H9 (cell line): Measurements from ENCODE around the gene BROX. TPM values are rescaled to one million over a fixed set of nuclear protein-coding genes. Genes with fewer than 3 reads are reported as not detected.
"Not testable (repeated sequence)": the region's sequence is repeated elsewhere in the genome, so short reads cannot be mapped to it uniquely, and the experiment has no call there.

Experiments
- DNase-seq: peaks from one replicate; pipeline ENCODE4 v3.0.0-alpha.2; 2017
- H2AFZ ChIP-seq: one replicate; pipeline ENCODE4 v1.6.1; 2013; ENCODE audit warnings: mild to moderate bottlenecking, low read length, control low read depth, moderate library complexity
- H2AK5ac ChIP-seq: 2 replicates; pipeline ENCODE4 v1.6.1; 2013; ENCODE audit warnings: low read length, control low read depth, mixed read lengths; ENCODE audit not compliant: insufficient read length
- H2BK120ac ChIP-seq: one replicate; pipeline ENCODE4 v1.6.1; 2013; ENCODE audit warnings: low read depth, mild to moderate bottlenecking, low read length, control low read depth, inconsistent platforms; ENCODE audit not compliant: poor library complexity, severe bottlenecking
- H2BK12ac ChIP-seq: 2 replicates; pipeline ENCODE4 v1.6.1; 2013; ENCODE audit warnings: low read length, control low read depth, mixed read lengths, low read depth; ENCODE audit not compliant: insufficient read length
- H2BK15ac ChIP-seq: 2 replicates; pipeline ENCODE4 v1.6.1; 2013; ENCODE audit warnings: low read depth, low read length, control low read depth
- H2BK20ac ChIP-seq: one replicate; pipeline ENCODE4 v1.6.1; 2013; ENCODE audit warnings: low read depth, mild to moderate bottlenecking, low read length, control low read depth, inconsistent platforms; ENCODE audit not compliant: poor library complexity, severe bottlenecking
- H2BK5ac ChIP-seq: 2 replicates; pipeline ENCODE4 v1.6.1; 2013; ENCODE audit warnings: low read length, control low read depth, mixed read lengths; ENCODE audit not compliant: insufficient read length
- H3K14ac ChIP-seq: 2 replicates; pipeline ENCODE4 v1.6.1; 2013; ENCODE audit warnings: low read length, control low read depth; ENCODE audit not compliant: insufficient read depth
- H3K18ac ChIP-seq: 2 replicates; pipeline ENCODE4 v1.6.1; 2013; ENCODE audit warnings: low read depth, mild to moderate bottlenecking, mixed read lengths, low read length, control low read depth; ENCODE audit not compliant: insufficient read length
- H3K23ac ChIP-seq: 2 replicates; pipeline ENCODE4 v1.6.1; 2013; ENCODE audit warnings: low read length, control low read depth, mixed read lengths, low read depth; ENCODE audit not compliant: insufficient read length
- H3K23me2 ChIP-seq: 2 replicates; pipeline ENCODE4 v1.6.1; 2013; ENCODE audit warnings: low read depth, mild to moderate bottlenecking, mixed read lengths, low read length, control low read depth; ENCODE audit not compliant: insufficient read length, poor library complexity, severe bottlenecking
- H3K27ac ChIP-seq: 2 replicates; pipeline ENCODE4 v1.5.1; 2013; ENCODE audit warnings: low read length, control low read depth, mixed read lengths, low read depth; ENCODE audit not compliant: insufficient read length
- H3K27me3 ChIP-seq: 2 replicates; pipeline ENCODE4 v1.6.1; 2013; ENCODE audit warnings: low read length, control low read depth, inconsistent platforms; ENCODE audit not compliant: insufficient read depth
- H3K4ac ChIP-seq: 2 replicates; pipeline ENCODE4 v1.6.1; 2013; ENCODE audit warnings: low read depth, mild to moderate bottlenecking, control low read depth, inconsistent platforms, low read length, moderate library complexity
- H3K4me1 ChIP-seq: 2 replicates; pipeline ENCODE4 v1.6.1; 2013; ENCODE audit warnings: low read length, control low read depth, inconsistent platforms; ENCODE audit not compliant: insufficient read depth
- H3K4me2 ChIP-seq: 2 replicates; pipeline ENCODE4 v1.6.1; 2013; ENCODE audit warnings: low read length, control low read depth, mixed read lengths; ENCODE audit not compliant: insufficient read length, insufficient read depth
- H3K56ac ChIP-seq: 2 replicates; pipeline ENCODE4 v1.6.1; 2013; ENCODE audit warnings: low read depth, mild to moderate bottlenecking, mixed read lengths, low read length, control low read depth; ENCODE audit not compliant: insufficient read length
- H3K79me1 ChIP-seq: 2 replicates; pipeline ENCODE4 v1.6.1; 2013; ENCODE audit warnings: low read depth, mild to moderate bottlenecking, moderate library complexity, low read length, control low read depth, inconsistent platforms; ENCODE audit not compliant: insufficient read depth, poor library complexity, severe bottlenecking
- H3K79me2 ChIP-seq: 2 replicates; pipeline ENCODE4 v1.6.1; 2013; ENCODE audit warnings: low read length, control low read depth, inconsistent platforms; ENCODE audit not compliant: insufficient read depth
- H3K9ac ChIP-seq: 2 replicates; pipeline ENCODE4 v1.6.1; 2013; ENCODE audit warnings: low read length, control low read depth, mixed read lengths; ENCODE audit not compliant: insufficient read length; ENCODE audit errors: extremely low read depth
- H3K9me3 ChIP-seq: one replicate; pipeline ENCODE4 v1.6.1; 2013; ENCODE audit warnings: low read depth, low read length, inconsistent platforms; ENCODE audit not compliant: control insufficient read depth
- H3T11ph ChIP-seq: one replicate; pipeline ENCODE4 v1.6.1; 2013; ENCODE audit warnings: mild to moderate bottlenecking, low read length, control low read depth, inconsistent platforms
- H4K20me1 ChIP-seq: one replicate; pipeline ENCODE4 v1.6.1; 2013; ENCODE audit not compliant: control insufficient read depth, insufficient read length, insufficient read depth
- H4K5ac ChIP-seq: 2 replicates; pipeline ENCODE4 v1.6.1; 2013; ENCODE audit warnings: low read depth, mild to moderate bottlenecking, mixed read lengths, low read length, control low read depth; ENCODE audit not compliant: insufficient read length
- H4K8ac ChIP-seq: replicated peaks from 2 replicates; pipeline ENCODE4 v1.6.1; 2013; ENCODE audit warnings: low read length, control low read depth, mixed read lengths, low read depth; ENCODE audit not compliant: insufficient read length
- H4K91ac ChIP-seq: 2 replicates; pipeline ENCODE4 v1.6.1; 2013; ENCODE audit warnings: low read depth, mild to moderate bottlenecking, moderate library complexity, mixed read lengths, low read length, control low read depth; ENCODE audit not compliant: insufficient read length
- H3K27ac Mint-ChIP-seq, 3 experiments: 2 replicates in 2 of 3; 3 replicates in 1 of 3; pipeline ENCODE4 v1.8.0; 2020 to 2021; ENCODE audit warnings: mixed read lengths in 3 of 3, mild to moderate bottlenecking in 1 of 3, moderate library complexity in 1 of 3
- H3K27me3 Mint-ChIP-seq: 2 replicates; pipeline ENCODE4 v1.8.0; 2021; ENCODE audit warnings: low read depth, mild to moderate bottlenecking, moderate library complexity, mixed read lengths
- H3K36me3 Mint-ChIP-seq, 3 experiments: 2 replicates in 2 of 3; 3 replicates in 1 of 3; pipeline ENCODE4 v1.8.0; 2020 to 2021; ENCODE audit warnings: low read depth in 3 of 3, mixed read lengths in 3 of 3; ENCODE audit not compliant: insufficient read depth in 1 of 3
- H3K4me1 Mint-ChIP-seq, 2 experiments: 2 replicates each; pipeline ENCODE4 v1.8.0; 2020; ENCODE audit warnings: mixed read lengths in 2 of 2
- H3K4me3 Mint-ChIP-seq, 2 experiments: 2 replicates in 1 of 2; 3 replicates in 1 of 2; pipeline ENCODE4 v1.8.0; 2020 to 2021; ENCODE audit warnings: mild to moderate bottlenecking in 2 of 2, mixed read lengths in 2 of 2, moderate library complexity in 1 of 2
- H3K9me3 Mint-ChIP-seq, 2 experiments: 2 replicates in 1 of 2; 3 replicates in 1 of 2; pipeline ENCODE4 v1.8.0; 2020; ENCODE audit warnings: mild to moderate bottlenecking in 2 of 2, mixed read lengths in 2 of 2, moderate library complexity in 1 of 2
- CTCF ChIP-seq: fragments of 200-600 bp; sonication (generic); conservative IDR thresholded peaks from 3 replicates; pipeline ENCODE4 v1.8.0; 2021; ENCODE audit warnings: antibody characterized with exemption, mild to moderate bottlenecking
- WGBS: extraction: QIAGEN DNeasy Blood & Tissue Kit; methylation state at CpG from one replicate; pipeline ENCODE4 v1.1.7; 2013; ENCODE audit warnings: missing lambda C conversion rate, low lambda C conversion rate, mixed read lengths; ENCODE audit not compliant: insufficient read length; ENCODE audit errors: extremely low coverage; 5-methylcytosine and 5-hydroxymethylcytosine counted together
- total RNA-seq: library from RNA; stranded (reverse); gene quantifications from 2 replicates; pipeline ENCODE4 v1.2.1, GENCODE V29; 2021

The BROX gene
- total RNA-seq, 1 experiment from 2014 or later = 27.8 TPM

DNA sequence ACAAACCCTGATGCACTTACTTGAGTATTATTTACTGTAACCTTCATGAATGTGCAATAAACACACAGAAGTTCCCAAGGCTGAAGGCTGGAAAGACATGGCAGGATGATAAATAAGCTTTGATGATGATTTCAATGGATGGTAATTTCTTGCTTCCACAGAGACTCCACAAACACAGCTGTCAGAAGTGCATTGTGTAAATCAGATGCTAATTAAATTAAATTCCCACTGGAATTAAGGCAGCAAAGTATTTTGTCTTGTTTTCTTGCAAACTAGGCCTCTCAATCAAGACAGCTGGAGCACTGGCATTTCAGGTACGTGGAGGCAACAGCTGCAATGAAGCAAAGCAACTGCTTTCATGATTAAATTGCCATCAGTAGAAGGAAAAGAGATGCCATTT is 48.7 kb downstream of the BROX start:
- Histone ChIP-seq H2AK5ac (no peak overlapping the region), H3K79me2 (no peaks in the 10 kb centered on the region), H3K56ac (no peak overlapping the region), H3T11ph (no peak overlapping the region), H4K8ac (no peak overlapping the region), H4K91ac (no peak overlapping the region), H3K4me2 (no peak overlapping the region), H4K20me1 (no peaks in the 10 kb centered on the region), H3K9me3 (no peaks in the 10 kb centered on the region), H3K27me3 (no peaks in the 10 kb centered on the region), H2BK20ac (no peak overlapping the region), H3K9ac (no peak overlapping the region), H3K14ac (no peak overlapping the region), H2BK120ac (no peak overlapping the region), H3K23ac (no peak overlapping the region), H2BK5ac (no peak overlapping the region), H2AFZ (no peak overlapping the region), H3K79me1 (no peaks in the 10 kb centered on the region), H2BK12ac (no peak overlapping the region), H3K4me1 (no peaks in the 10 kb centered on the region), H3K18ac (no peak overlapping the region), H3K4ac (no peak overlapping the region), H3K27ac (no peak overlapping the region), H4K5ac (no peak overlapping the region), H3K23me2 (no peaks in the 10 kb centered on the region), H2BK15ac (no peak overlapping the region)
- H3K4me3 Mint-ChIP-seq = no peak overlapping the region
- peaks cover 0 to 7% of the 10 kb centered on the region in 2 experiments; a peak in 1 of 4 replicates for H3K4me1 Mint-ChIP-seq
- H3K27me3 Mint-ChIP-seq = no peaks in the 10 kb centered on the region
- H3K27ac Mint-ChIP-seq = no peak overlapping the region
- no peak for TF ChIP-seq CTCF
- no CpG with 5 or more reads among the region's 1 CpG for WGBS
- peaks cover 7 to 15% of the 10 kb centered on the region in 2 experiments for H3K9me3 Mint-ChIP-seq
- DNase-seq = no peak
- no peaks in the 10 kb centered on the region for H3K36me3 Mint-ChIP-seq

DNA sequence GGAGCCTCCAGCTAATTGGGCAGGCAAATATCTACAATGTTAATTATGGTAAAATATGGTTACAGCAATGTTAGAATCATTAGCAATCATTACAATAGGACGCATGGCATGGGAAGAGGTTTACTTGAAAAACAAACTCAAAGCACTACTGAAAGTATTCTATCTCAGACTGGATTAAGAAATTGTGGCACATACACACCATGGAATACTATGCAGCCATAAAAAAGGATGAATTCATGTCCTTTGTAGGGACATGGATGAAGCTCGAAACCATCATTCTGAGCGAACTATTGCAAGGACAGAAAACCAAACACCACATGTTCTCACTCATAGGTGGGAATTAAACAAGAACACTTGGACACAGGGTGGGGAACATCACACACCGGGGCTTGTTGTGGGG is 49.8 kb downstream of the BROX start:
- not testable (repeated sequence) for H3K79me2 ChIP-seq, H3K79me1 ChIP-seq, DNase-seq, H3K56ac ChIP-seq, H3K27ac ChIP-seq, H3K4me2 ChIP-seq, H3T11ph ChIP-seq, H3K9ac ChIP-seq, H3K27me3 Mint-ChIP-seq, H2BK120ac ChIP-seq, H3K14ac ChIP-seq, H3K27ac Mint-ChIP-seq, H3K18ac ChIP-seq, H3K4me3 Mint-ChIP-seq, H2AK5ac ChIP-seq, H2BK5ac ChIP-seq, H4K91ac ChIP-seq, H3K9me3 ChIP-seq, H2BK15ac ChIP-seq, H3K23ac ChIP-seq, H4K20me1 ChIP-seq, H3K4me1 ChIP-seq, H2AFZ ChIP-seq, H3K4me1 Mint-ChIP-seq, H3K36me3 Mint-ChIP-seq, H3K27me3 ChIP-seq, H4K5ac ChIP-seq, H2BK12ac ChIP-seq, H4K8ac ChIP-seq, H3K23me2 ChIP-seq, H3K4ac ChIP-seq, H2BK20ac ChIP-seq
- H3K9me3 Mint-ChIP-seq = peaks cover 10 to 16% of the 10 kb centered on the region in 2 experiments
- no CpG with 5 or more reads among the region's 4 CpGs for WGBS
